IPS DF 6.9 (cell line): ENCODE data around the gene ARMH1.
"Not testable (repeated sequence)": the region's sequence is repeated elsewhere in the genome, so short reads cannot be mapped to it uniquely, and the experiment has no call there.

Experiments
- DNase-seq: peaks from one replicate; pipeline ENCODE4 v3.0.0-alpha.2; 2013; ENCODE audit warnings: low read depth, low spot score
- H3K27ac ChIP-seq: one replicate; pipeline ENCODE4 v1.5.1; 2013; ENCODE audit warnings: low read length, control low read depth
- H3K27me3 ChIP-seq: 2 replicates; pipeline ENCODE4 v1.6.1; 2013; ENCODE audit warnings: mild to moderate bottlenecking, low read length; ENCODE audit not compliant: control insufficient read depth, insufficient read depth
- H3K36me3 ChIP-seq: 2 replicates; pipeline ENCODE4 v1.6.1; 2013; ENCODE audit warnings: low read length; ENCODE audit not compliant: control insufficient read depth, insufficient read depth
- H3K4me1 ChIP-seq: 2 replicates; pipeline ENCODE4 v1.6.1; 2013; ENCODE audit warnings: low read length; ENCODE audit not compliant: control insufficient read depth, insufficient read depth
- H3K4me3 ChIP-seq: 2 replicates; pipeline ENCODE4 v1.5.1; 2013; ENCODE audit warnings: mild to moderate bottlenecking, low read length
- H3K9me3 ChIP-seq: 2 replicates; pipeline ENCODE4 v1.6.1; 2013; ENCODE audit warnings: low read length, inconsistent platforms; ENCODE audit not compliant: control insufficient read depth, insufficient read depth
- WGBS: extraction: QIAGEN DNeasy Blood & Tissue Kit; methylation state at CpG from one replicate; pipeline ENCODE4 v1.1.7; 2013; ENCODE audit warnings: mixed read lengths, missing lambda C conversion rate; ENCODE audit not compliant: insufficient read length, insufficient coverage; 5-methylcytosine and 5-hydroxymethylcytosine counted together

ARMH1 gene

GRCh38 chr1:44695671-44696070 is 21.2 kb downstream of the ARMH1 start:
- no peak for DNase-seq
- WGBS: no CpG with 5 or more reads among the region's 4 CpGs
- H3K4me1 ChIP-seq: no peaks in the 10 kb centered on the region

GRCh38 chr1:44696101-44696500 is 21.6 kb downstream of the ARMH1 start:
- Histone ChIP-seq H3K4me1 (no peaks in the 10 kb centered on the region), H3K9me3 (no peaks in the 10 kb centered on the region), H3K27ac (no peak overlapping the region), H3K4me3 (no peak overlapping the region), H3K27me3 (no peaks in the 10 kb centered on the region), H3K36me3 (no peaks in the 10 kb centered on the region)
- no peak for DNase-seq
- no CpG with 5 or more reads among the region's 3 CpGs for WGBS

More at GRCh38 chr1:44695671-44696070, 21.2 kb downstream of the ARMH1 start:
- Histone ChIP-seq H3K36me3 (no peaks in the 10 kb centered on the region), H3K27ac (no peak overlapping the region), H3K27me3 (no peaks in the 10 kb centered on the region), H3K4me3 (no peak overlapping the region), H3K9me3 (no peaks in the 10 kb centered on the region)

- Histone ChIP-seq H3K36me3 (no peaks in the 10 kb centered on the region), H3K27me3 (no peaks in the 10 kb centered on the region), H3K4me3 (no peak overlapping the region), H3K4me1 (no peaks in the 10 kb centered on the region), H3K27ac (no peak overlapping the region), H3K9me3 (no peaks in the 10 kb centered on the region)
- no CpG with 5 or more reads among the region's 7 CpGs for WGBS
- no peak for DNase-seq
Measured at GRCh38 chr1:44696789-44697345, 22.4 kb downstream of the ARMH1 start.

- Histone ChIP-seq H3K9me3 (no peaks in the 10 kb centered on the region), H3K27me3 (no peaks in the 10 kb centered on the region), H3K36me3 (no peaks in the 10 kb centered on the region), H3K4me3 (no peak overlapping the region), H3K27ac (no peak overlapping the region), H3K4me1 (no peaks in the 10 kb centered on the region)
- no CpG with 5 or more reads among the region's 3 CpGs for WGBS
- no peak for DNase-seq
Measured at GRCh38 chr1:44698138-44698537, 23.6 kb downstream of the ARMH1 start.

GRCh38 chr1:44699375-44699774 is 24.9 kb downstream of the ARMH1 start:
- not testable (repeated sequence) for H3K36me3 ChIP-seq, H3K27me3 ChIP-seq, H3K4me1 ChIP-seq, H3K9me3 ChIP-seq, H3K27ac ChIP-seq, DNase-seq, H3K4me3 ChIP-seq
- no CpG with 5 or more reads among the region's 9 CpGs for WGBS

- Histone ChIP-seq H3K4me3 (no peak overlapping the region), H3K9me3 (no peaks in the 10 kb centered on the region), H3K27me3 (no peaks in the 10 kb centered on the region), H3K27ac (no peak overlapping the region), H3K36me3 (no peaks in the 10 kb centered on the region), H3K4me1 (no peaks in the 10 kb centered on the region)
- WGBS: no CpG with 5 or more reads among the region's 1 CpG
- no peak for DNase-seq
Measured at GRCh38 chr1:44700573-44700972, 26.1 kb downstream of the ARMH1 start.

- no peaks in the 10 kb centered on the region for H3K36me3 ChIP-seq
- DNase-seq: no peak
- 100% methylated on average over 1 of the region's 7 CpGs for WGBS
- no peaks in the 10 kb centered on the region for H3K4me1 ChIP-seq
- H3K4me3 ChIP-seq: no peak overlapping the region
- no peaks in the 10 kb centered on the region for H3K9me3 ChIP-seq
- H3K27me3 ChIP-seq: no peaks in the 10 kb centered on the region
- no peak overlapping the region for H3K27ac ChIP-seq
Measured at GRCh38 chr1:44701141-44701573, 26.6 kb downstream of the ARMH1 start.

- Histone ChIP-seq H3K27me3 (no peaks in the 10 kb centered on the region), H3K4me3 (no peak overlapping the region), H3K27ac (no peak overlapping the region), H3K4me1 (no peaks in the 10 kb centered on the region), H3K9me3 (no peaks in the 10 kb centered on the region), H3K36me3 (no peaks in the 10 kb centered on the region)
- WGBS: 100% methylated on average over 2 of the region's 6 CpGs
- no peak for DNase-seq
Measured at GRCh38 chr1:44705470-44705869, 31.0 kb downstream of the ARMH1 start.

- Histone ChIP-seq H3K27ac (no peak overlapping the region), H3K4me1 (no peaks in the 10 kb centered on the region), H3K9me3 (no peaks in the 10 kb centered on the region), H3K27me3 (no peaks in the 10 kb centered on the region), H3K36me3 (no peaks in the 10 kb centered on the region), H3K4me3 (no peak overlapping the region)
- DNase-seq: no peak
- WGBS: no CpG with 5 or more reads among the region's 2 CpGs
Measured at GRCh38 chr1:44705938-44706337, 31.4 kb downstream of the ARMH1 start.

- no peaks in the 10 kb centered on the region for H3K27me3 ChIP-seq
- H3K4me3 ChIP-seq: no peak overlapping the region
- no peak for DNase-seq
- H3K9me3 ChIP-seq: no peaks in the 10 kb centered on the region
- no CpG with 5 or more reads among the region's 6 CpGs for WGBS
- H3K36me3 ChIP-seq: no peaks in the 10 kb centered on the region
- no peaks in the 10 kb centered on the region for H3K4me1 ChIP-seq
- no peak overlapping the region for H3K27ac ChIP-seq
Measured at GRCh38 chr1:44707112-44707881, 32.8 kb downstream of the ARMH1 start.
